Mesenteric fat pad (tissue), 1 donor: Measurements from ENCODE around the gene SAFB. TPM values are rescaled to one million over a fixed set of nuclear protein-coding genes. Genes with fewer than 3 reads are reported as not detected.

Source experiments
- DNase-seq: peaks from one replicate; pipeline ENCODE4 v3.0.0-alpha.2; 2020; ENCODE audit warnings: low spot score
- total RNA-seq: library from RNA; stranded (reverse); fragmentation: NEBNext Ultra II Directional; extraction: Animal tissue kit (Norgen Biotek cat#: 25700); gene quantifications from one replicate; pipeline ENCODE4 v1.2.1, GENCODE V29; 2021
- donor health status: DM: yes; HTN: yes; CAD: no.

The SAFB gene
- total RNA-seq, 1 donor from 2014 or later, result 69.9 TPM

DNA sequence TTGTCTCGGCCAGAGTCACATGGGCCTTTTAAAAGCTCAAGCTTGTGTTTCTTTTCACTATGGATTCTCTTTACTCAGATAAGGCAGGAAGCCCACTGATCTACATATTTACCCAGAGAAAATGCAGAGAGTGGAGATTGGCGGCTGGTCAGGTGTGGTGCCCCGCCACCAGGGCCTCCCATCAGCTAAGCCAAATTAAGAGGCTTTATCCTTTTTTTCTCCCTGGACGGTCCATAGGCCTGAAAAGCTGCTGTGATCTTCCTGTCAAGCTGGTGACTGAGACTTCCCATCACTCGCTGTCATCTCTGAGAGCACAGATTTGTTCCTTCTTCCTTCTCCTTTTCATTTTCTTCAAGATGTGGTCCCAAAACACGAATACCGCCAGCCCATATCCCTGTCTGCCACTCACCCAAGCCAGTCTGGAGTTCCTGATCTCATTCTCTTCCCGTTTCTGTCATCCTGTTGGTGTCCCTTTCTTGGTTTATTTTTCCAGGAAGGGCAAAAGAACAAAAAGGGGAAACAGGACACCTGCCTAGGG, 1.9 kb downstream of the SAFB start:
- DNase-seq, result no peak

DNA sequence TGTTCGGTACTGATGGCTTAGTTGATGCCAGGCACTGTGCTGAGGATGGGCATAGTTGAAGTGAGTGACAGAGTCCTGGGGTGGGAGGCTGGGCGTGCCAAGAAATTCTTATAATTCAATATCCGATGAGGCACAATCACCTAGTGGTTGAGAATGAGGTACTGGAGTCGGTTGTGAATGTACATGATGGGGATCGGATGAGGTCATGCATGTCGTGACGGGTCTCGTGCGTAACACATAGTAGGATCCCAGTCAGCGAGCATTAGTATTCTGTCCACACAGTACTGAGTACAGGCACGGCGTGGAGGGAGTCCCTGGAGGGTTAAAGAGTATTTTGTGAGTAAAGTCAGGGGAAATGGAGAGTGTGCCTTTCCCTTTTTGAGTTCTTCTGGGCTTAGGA, 2.8 kb downstream of the SAFB start:
- no peak for DNase-seq

GRCh38 chr19:5627395-5627904, 4.6 kb downstream of the SAFB start:
- DNase-seq, result no peak

DNA sequence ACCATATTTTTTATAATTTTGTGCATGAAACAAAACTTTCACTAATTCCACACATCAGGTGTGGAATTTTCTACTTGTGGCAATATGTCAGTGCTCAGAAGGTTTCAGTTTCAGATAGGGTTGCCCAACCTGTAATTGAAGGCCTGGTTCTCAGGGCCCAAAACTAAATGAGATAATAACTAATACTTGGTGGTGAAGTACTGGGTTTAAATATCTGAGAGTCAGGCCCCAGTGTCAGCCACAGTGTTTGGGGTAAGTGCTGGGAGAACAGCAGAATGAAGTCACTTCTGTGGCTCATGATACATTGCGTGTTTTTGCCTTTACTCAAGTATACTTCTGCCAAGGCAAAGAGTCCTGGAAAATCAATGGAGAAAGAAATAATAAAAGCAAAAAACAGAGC, 5.6 kb downstream of the SAFB start:
- no peak for DNase-seq

DNA sequence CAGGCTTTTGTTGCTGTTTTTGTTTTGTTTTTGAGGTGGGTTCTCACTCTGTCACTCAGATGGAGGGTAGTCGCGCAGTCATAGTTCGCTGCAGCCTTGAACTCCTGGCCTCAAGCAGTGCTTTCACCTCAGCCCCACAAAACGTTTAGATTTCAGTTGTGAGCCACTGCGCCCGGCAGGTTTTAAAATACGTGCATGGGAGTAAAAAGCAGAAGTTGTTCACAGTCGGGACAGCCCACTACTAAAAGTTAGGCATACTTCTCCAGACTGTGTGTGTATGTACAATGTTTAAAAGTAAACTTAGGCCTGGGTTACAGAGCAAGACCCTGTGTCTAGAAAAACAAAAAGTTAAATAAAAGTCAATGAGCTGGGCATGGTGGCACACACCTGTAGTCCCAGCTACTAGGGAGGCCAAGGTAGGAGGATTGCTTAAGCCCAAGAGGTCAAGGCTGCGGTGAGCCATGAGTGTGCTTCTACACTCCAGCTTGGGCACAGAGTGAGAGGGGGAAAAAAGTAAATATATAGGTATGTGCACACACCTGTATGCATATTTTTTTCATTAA, 6.1 kb downstream of the SAFB start:
- DNase-seq, result no peak

DNA sequence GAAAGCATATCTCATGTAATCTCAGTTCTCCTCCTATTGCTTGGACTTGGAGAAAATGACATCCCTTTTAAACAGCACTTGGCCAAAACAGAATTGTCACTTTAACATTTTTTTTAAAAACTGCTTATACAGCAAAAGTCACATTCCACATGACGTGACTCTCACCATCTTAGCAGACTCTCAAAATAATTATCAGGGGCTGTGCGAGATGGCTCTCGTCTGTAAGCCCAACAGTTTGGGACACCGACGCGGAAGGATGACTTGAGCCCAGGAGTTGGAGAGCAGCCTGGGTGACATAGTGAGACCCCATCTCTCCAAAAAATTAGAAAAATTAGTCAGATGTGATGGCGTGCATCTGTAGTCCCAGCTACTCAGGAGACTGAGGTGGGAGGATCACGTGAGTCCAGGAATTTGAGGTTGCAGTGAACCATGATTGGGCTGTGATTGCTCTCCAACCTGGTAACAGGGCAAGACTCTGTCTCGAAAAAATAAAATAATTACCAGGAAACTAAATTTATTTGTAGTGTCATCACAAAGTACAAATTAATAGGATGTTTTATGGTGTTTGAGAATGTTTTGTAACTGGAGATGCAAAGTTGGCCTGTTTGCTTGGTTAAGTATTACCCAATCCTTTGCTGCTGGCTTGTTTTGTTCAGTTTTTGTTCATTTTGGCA, 8.8 kb downstream of the SAFB start:
- no peak for DNase-seq

DNA sequence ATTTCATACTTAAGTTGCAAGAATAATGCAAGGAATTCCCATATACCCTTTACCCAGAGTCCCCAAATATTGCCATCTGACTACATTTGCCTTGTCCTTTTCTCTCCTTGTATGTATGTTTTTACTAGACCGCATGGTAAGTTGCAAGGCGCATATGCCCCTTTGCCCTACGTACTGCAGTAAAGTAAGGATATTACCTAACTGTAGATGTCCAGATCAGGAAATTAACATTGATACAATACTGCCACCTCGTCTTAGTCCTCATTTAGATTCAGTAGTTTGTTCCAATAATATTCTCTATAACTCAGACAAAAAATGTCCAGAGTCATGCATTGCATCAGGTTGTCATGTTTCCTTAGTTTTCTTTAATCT, 9.3 kb downstream of the SAFB start:
- DNase-seq, result no peak

DNA sequence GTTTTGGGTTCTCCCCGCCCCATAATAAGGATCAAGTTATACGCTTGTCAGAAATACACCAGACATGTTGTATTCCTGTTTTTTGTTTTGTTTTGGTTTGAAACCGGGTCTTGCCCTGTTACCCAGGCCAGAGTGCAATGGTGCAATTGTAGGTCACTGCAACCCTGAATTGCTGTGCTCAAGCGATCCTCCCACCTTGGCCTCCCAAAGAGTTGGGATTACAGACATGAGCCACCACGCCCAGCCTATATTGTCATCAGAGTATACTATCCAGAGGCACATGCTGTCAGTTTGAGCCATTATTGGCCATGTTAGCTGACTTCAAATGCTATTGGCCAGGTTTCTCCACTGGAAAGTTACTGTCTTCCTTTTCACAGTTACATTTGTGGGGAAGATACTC, 9.8 kb downstream of the SAFB start:
- DNase-seq, result no peak

GRCh38 chr19:5635427-5635826, 12.5 kb downstream of the SAFB start:
- no peak for DNase-seq

GRCh38 chr19:5637971-5638370, 15.1 kb downstream of the SAFB start:
- DNase-seq, result no peak

GRCh38 chr19:5641171-5641570, 18.3 kb downstream of the SAFB start:
- DNase-seq, result no peak

DNA sequence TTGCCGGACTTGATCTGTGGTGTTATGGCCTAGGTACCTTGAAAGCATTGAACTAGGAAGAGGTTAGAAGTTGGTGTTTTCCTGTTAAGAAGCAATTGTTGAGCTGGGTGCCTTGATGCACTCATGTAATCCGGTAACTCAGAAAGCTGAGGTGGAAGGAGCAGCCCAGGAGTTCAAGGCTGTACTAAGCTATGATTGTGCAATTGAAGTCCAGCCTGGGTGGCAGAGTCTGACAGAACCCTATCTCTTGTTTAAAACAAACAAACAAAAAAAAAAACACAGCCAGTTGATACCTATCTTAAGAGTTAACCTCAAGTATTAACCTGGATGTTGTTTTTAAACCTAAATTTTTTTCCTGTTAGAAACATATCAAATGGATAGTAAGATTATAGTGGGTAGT, 19.3 kb downstream of the SAFB start:
- DNase-seq, result no peak

DNA sequence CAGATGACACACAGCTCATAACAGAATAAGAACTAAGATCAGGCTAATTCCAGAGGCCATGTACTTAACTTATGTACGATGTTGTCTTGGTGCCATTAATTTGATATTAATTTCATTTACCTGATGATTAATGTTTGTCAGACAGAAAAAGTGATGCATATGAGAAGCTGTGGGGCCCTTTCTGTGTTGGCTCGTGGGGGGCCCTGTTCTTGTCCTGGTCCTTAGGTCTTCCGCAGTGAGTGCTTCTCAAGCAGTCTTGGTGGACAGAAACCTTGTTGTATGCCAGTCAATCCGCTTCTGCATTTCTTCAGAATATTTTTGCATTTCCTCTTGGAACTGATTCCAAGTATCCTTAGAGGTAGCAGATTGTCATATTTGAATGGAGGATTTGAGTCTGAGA, 20.2 kb downstream of the SAFB start:
- DNase-seq, result no peak

DNA sequence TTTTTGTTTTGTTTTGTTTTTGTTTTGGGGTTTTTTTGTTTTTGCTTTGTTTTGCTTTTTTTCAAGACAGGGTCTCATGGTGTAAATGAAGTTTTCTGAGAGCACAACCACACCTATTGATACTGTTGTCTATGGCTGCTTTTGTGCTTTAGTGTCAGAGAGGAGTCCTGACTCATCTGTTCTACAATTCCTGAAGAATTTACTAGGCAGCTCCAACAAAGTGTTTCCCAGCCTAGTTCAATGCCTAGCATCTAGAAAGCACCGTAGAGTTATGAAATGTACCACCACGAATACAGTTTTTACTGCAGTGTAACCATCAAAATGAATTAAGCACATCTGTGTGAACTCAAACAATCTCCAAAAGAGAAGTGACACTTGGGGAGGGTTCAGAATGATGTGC, 21.2 kb downstream of the SAFB start:
- no peak for DNase-seq

DNA sequence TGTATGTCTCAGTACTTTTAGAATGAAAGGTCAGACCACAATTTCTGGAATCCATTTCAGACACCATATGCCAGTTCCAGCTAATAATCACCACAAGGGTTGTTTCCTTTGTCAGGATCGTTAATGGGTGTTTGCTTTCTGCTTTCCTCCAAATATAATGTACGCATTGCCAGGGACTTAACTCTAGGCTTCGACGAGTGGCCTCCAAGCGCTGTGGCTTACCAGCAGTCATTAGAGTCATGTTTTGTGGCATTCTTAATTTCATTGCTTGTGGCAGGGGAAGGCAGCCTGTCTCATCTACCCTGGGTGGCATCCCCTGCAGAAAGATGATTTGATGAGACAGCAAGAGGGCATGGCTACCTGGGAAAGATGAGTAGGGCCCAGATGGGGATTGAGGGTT, 22.5 kb downstream of the SAFB start:
- peak; percentile 60 for DNase-seq

DNA sequence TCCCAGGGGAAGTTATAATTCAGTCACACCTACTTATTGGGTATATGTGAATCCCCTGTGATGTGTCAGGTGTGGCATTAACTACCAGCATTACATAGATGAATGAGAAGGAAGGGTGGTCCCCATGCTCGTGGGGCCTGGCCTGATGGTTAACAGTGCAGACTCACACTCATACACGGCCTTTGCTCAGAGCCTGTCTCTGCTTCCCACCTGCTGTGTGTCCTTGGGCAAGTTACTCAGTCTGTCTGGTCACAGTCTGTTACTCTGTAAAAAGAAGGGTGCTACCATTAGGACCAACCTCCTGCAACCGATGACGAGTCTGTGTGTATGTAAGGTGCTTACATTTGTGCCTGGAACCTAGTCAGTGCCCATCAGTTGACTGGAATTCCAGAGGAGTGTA, 23.8 kb downstream of the SAFB start:
- peak; percentile 37 for DNase-seq

DNA sequence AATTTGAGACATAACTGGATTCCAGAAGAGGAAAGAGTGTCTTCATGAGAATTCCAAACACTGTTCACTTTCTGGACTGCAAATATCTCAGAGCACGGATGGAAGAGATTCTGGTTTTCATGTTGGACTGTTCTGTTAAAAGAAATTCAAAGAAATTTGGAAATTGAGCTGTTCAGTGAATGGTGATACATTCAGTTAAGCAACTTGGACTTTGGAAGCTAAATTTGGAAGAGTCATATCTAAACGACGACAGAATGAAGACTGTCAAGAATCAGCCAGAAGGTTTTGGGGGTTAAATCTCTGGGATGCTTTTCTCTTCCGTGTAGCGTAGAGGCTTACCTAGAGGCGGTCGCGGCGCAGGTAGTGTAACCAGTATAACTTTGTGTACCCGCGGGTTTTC, 25.6 kb downstream of the SAFB start:
- no peak for DNase-seq

DNA sequence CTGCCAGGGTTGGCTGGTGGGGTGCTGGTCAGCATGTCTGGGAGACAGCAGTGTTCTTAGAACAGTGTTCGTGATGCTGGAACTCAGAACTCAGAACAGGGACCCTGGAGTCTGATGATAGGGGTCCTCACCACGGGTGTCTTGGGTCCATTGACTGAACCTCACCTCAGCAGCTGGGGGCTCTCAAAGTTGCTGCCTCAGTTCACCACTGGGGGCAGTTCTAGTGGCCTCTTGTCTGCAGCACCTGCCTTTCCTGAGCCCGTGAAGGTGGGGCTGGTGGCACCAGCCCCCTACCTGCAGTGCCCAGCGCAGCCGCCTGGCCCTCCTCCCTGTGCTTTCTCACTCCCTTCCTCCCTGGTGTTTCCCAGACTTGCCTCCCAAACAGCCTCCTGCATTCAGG, 28.5 kb downstream of the SAFB start:
- peak; percentile 77 for DNase-seq

DNA sequence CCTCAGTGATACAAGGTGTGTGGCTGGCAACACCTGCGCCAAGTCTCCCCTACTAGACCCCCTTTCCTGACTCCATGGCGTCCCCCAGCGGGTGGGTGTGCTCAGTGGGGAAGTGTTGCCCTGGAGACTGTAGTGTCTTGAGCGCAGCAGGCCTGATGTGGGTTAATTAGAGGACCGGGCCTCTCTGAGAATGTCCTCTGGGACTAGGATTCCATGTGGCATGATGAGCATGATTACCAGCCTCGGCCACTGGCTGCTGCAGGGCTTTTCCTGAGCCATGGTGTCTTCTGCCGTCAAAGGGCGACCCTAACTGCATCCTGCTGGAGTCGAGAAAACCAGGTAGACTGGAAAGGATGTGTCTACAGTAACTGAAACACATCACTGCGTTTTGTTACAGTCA, 29.4 kb downstream of the SAFB start:
- peak; percentile 62 for DNase-seq

GRCh38 chr19:5654931-5655330, 32.0 kb downstream of the SAFB start:
- DNase-seq, result peak; percentile 20

DNA sequence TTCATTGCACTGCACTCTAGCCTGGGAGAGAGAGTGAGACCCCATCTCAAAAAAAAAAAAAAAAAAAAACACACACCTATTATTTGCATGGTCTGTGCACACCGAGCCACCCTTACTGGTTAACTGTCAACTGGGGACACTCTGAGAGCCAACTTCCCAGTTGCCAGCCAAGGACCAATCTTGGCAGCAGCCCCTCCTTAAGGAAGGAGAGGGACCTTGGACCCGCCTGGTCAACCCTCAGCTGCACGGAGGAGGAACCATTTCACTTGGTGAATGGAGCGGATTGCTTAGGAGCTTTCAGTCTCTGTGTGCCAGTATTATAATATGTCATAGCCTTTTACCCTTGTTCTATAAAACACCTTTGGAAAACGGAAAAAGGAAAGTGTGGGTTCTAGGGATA, 32.5 kb downstream of the SAFB start:
- peak; percentile 47 for DNase-seq

GRCh38 chr19:5661483-5661882, 38.6 kb downstream of the SAFB start:
- DNase-seq, result no peak

GRCh38 chr19:5663904-5664303, 41.0 kb downstream of the SAFB start:
- no peak for DNase-seq
